Brain pericyte (primary cell): ENCODE results near the gene PUSL1.

Experiments used
- DNase-seq: peaks from one replicate; pipeline ENCODE4 v3.0.0-alpha.2; 2012; ENCODE audit warnings: low read depth, low spot score

The PUSL1 gene

DNA sequence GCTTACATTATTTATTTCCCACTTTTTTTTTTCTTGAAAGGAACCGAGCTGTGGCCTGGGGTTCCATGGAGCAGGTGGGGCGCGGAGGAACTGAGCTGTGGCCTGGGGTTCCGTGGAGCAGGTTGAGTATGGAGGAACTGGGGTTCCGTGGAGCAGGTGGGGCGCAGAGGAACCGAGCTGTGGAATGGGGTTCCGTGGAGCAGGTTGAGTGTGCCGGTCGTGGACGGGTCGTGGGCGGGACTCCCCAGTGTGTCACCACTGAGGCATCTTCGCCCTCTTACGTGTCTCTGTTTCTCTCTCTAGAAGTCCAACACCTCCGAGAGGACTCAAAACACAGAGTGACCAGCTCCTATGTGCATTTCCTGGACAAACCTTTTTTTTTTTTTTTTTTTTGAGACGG is 29.4 kb upstream of the PUSL1 start:
- no peak for DNase-seq

DNA sequence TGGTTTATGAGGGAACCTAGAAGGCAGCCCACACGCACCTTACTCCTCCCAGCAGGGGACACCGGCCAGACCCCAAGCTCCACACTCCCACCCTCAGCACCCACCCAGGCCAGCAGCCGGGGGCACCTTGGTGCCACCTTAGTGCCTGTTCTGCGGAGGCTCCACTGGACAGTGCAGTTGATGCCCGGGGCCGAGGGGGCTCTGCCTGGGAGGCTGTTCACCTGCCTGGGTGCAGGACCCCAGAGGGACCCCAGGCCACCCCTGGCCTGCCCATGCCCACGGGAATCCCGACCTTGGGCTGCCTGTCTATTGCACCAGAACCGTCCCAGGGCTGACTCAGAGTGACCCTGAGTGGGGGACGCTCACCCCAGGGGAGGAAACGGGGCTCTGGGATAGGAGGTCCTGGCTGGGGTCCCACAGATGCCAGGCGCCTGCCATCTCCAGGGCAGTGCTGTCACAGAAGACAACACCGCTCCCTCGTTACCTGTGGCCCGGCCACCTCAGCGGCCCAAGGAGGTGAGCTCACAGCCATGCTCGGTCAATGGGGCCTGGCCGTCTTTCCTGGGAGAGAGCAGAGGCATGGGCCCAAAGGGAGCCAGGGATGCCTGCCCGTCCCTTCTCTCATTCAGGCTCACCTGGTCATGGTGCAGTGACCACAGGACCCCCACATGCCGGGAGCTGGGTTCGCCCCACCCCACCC is 27.5 kb upstream of the PUSL1 start:
- no peak for DNase-seq

DNA sequence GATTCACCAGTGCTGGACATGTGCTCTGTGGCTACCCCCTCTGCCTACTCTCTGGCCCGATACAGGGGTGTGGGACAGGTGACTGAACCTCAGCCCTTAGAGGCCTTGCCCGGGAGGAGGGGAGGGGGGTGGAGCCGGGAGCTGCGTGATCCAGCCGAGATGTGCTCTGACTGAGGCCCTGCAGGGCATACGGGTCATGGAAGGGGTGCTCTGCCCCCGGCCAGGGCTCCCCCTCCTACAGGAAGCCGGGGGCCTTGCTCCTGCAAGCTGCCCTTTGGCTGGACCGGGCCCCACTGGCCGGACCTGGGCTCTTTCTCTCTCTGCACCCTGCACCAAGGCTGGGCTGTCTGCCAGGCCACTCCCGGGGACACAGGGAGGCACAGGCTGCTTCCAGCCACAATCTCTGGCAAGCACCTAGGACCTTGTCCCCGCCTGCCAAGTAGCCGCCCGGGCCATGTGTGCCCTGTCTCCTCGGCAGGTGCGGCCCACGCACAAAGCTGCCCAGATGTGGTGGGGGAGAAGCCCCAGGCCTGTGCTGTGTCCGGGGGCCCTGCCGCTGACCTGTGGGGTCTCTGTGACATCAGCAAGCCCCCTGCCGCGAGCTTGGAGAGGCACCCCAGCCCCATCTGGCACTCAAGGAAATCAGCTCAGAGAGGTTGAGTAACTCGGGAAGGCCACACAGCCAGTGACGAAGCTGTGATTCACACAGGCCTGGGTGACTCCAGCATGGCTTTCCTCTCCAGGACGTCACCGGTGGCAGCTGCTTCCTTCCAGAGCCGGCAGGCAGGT is 26.7 kb upstream of the PUSL1 start:
- DNase-seq = no peak

DNA sequence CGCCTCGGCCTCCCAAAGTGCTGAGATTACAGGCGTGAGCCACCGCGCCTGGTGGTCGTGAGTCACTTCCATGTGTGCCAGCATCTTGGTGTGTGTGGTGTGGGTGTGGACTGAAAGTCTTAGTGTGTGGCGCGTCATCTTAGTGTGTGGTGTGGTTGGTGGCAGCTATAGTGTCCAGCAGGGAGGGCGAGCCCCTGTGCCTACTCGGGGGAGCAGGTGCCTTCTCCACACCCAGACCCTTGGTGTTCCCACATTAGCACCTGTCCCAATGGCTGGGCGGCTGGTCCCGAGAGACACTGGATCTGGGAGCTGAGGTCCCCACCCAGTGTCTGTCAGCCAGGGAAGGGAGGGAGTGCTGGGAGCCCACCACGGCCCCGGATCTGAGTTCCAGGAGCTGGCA is 25.4 kb upstream of the PUSL1 start:
- DNase-seq = no peak

DNA sequence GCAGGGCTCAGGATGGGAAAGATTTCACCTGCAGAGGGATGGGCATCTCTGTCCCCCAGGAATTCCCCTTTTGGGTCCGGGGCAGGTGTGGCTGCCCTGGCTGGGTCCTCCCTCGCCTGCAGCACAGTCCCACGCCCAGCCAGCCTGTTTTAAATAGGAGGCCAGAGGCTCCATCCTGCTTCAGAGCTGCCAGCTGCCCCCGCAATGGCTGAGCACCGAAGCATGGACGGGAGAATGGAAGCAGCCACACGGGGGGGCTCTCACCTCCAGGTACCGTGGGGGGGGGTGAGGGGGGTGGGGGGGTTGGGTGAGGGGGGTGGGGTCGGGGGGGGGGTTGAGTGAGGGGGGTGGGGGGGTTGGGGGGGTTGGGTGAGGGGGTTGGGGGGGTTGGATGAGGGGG is 24.6 kb upstream of the PUSL1 start:
- no peak for DNase-seq

DNA sequence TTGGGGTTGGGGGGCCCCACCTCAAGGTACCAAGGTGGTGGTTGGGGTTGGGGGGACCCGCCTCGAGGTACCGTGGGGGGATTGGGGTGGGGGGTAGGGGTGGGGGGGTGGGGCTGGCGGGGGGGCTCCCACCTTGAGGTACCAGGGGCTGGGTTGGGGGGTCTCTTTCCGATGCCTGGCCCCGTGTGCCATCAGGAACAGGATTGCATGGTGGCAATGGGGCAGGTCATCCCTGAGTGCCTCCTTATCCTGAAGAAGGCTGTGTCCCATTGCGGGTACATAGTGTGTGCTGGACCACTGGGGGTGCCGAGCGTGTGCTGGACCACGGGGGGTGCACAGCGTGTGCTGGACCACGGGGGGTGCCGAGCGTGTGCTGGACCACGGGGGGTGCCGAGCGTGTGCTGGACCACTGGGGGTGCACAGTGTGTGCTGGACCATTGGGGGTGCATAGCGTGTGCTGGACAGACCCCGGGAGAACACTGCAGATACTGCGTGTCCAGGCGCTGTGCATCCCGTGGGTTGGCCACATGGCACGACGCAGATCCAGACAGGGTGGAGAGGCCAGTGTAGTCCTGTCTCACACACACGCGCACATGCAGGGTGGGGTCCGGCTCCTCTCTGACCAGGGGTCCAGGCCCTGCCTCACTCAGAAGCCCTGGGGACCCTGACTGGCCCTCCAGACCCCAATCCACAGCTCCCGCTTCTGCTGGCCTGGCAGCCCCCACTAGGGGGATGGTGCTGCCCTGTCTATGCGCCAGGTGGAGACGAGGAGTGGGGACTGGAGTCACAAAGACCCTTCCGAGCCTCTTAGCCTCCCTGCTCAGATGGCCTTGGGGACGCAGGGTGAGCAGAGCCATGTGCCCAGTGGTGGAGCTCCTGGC is 23.9 kb upstream of the PUSL1 start:
- DNase-seq = no peak

DNA sequence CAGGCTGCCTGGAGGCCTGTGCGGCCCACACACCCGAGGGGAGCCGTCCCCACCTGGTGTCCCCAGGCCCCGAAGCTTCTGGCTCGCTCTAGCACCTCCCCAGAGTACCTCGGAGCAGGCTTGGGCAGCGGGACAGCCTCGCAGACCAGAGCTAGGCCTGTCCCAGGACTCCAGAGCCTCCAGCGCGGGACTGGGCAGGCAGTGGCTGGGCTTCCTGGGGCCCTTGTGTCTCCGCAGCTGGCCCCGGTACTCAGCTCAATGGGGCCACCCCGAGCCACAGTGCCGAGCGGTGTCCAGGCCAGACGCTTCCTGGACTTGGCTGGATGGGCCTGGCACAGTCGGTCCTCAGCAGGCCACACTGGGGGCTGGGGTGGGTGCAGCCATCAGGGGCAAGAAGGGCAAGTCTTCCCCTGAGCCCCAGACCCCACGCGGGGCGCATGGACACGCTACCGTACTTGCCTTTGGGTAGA is 23.3 kb upstream of the PUSL1 start:
- no peak for DNase-seq

DNA sequence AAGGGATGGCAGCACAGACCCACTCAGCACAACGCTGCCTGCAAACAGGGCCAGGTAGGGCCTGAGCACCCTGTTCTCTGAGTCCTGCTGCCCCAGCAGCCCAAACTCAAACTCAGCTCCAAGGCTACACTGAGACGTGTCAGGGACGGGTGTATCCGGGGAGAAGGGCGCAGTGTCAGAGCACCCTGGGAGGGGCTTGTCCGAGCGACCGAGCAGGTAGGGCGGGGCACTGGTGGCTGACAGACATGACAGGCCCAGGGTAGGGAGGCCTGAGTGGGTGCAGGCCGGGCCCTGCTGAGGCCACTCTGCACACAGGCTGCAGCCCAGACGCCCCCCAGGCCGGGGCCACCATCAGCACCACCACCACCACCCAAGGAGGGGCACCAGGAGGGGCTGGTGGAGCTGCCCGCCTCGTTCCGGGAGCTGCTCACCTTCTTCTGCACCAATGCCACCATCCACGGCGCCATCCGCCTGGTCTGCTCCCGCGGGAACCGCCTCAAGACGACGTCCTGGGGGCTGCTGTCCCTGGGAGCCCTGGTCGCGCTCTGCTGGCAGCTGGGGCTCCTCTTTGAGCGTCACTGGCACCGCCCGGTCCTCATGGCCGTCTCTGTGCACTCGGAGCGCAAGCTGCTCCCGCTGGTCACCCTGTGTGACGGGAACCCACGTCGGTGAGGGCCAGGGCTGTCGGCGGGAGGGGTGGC is 22.6 kb upstream of the PUSL1 start:
- no peak for DNase-seq

DNA sequence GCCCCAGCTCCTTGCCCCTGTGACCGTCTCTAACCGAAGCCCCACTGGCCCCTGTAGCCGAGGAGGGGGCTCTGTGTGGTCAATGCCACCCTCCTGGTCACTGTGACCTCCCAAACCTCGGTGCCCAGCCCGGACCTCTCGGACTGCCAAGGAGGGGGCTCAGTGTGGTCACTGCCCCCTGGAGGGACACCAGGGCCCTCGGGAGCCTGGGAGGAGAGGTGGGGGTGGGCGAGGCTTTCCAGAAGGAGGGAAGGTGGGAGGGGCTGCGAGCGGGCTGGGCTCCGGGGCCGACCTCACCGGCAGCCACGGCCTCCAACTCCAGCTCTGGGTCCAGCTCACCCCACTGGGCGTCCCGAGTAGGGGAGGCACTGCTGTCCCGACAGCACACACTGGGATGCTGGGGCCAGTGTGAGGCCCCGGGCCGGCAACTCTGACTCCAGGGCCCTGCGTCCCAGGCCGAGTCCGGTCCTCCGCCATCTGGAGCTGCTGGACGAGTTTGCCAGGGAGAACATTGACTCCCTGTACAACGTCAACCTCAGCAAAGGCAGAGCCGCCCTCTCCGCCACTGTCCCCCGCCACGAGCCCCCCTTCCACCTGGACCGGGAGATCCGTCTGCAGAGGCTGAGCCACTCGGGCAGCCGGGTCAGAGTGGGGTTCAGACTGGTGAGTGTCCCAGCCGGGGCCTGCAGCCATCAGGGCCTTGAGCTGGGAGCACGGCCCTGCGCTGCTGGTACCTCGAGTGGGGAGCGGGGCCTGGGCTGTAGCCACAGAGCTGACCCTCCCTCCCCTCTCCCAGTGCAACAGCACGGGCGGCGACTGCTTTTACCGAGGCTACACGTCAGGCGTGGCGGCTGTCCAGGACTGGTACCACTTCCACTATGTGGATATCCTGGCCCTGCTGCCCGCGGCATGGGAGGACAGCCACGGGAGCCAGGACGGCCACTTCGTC is 21.8 kb upstream of the PUSL1 start:
- no peak for DNase-seq

DNA sequence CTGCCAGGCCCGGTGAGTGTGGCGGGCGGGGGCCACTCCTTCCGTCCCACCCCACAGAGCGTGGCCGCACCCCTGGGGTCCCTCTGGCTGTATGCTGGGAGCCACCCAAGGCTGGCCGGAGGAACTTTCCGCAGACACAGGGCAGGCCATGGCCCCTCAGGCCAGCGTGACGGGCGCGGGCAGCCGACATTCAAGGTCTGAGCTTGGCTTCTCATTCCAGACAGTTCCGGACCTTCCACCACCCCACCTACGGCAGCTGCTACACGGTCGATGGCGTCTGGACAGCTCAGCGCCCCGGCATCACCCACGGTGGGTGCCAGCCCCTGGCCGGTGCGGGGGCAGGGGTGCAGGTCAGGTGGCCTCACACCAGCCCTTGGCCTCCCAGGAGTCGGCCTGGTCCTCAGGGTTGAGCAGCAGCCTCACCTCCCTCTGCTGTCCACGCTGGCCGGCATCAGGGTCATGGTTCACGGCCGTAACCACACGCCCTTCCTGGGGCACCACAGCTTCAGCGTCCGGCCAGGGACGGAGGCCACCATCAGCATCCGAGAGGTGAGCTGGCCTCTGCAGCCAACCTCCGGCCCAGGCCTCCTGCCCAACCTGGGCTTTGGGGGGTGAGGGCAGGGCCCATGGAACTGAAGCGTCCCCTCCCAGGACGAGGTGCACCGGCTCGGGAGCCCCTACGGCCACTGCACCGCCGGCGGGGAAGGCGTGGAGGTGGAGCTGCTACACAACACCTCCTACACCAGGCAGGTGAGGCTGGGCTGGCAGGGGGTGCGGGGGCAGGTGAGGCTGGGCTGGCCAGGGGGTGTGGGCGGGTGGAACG is 20.9 kb upstream of the PUSL1 start:
- DNase-seq = no peak

DNA sequence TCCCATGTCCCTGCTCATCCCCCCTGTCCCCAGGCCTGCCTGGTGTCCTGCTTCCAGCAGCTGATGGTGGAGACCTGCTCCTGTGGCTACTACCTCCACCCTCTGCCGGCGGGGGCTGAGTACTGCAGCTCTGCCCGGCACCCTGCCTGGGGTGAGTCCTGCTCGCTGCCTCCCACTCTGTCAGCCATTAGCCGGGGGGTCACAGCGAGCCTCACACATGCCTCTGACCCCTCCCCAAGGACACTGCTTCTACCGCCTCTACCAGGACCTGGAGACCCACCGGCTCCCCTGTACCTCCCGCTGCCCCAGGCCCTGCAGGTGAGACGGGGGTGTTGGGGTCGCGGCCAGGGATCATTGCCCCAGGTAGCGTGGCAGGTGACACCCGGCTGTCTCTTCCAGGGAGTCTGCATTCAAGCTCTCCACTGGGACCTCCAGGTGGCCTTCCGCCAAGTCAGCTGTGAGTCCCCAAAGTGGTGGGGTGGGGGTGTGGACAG is 18.1 kb upstream of the PUSL1 start:
- no peak for DNase-seq

DNA sequence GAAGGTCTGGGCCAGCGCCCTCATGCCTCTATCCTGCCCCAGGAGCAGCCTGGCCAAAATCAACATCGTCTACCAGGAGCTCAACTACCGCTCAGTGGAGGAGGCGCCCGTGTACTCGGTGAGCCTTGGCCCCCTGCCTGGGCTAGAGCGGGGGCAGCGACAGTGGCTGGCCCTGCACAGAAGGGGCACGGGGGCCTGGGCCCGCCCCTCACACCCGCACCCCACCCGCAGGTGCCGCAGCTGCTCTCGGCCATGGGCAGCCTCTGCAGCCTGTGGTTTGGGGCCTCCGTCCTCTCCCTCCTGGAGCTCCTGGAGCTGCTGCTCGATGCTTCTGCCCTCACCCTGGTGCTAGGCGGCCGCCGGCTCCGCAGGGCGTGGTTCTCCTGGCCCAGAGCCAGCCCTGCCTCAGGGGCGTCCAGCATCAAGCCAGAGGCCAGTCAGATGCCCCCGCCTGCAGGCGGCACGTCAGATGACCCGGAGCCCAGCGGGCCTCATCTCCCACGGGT is 17.3 kb upstream of the PUSL1 start:
- no peak for DNase-seq

DNA sequence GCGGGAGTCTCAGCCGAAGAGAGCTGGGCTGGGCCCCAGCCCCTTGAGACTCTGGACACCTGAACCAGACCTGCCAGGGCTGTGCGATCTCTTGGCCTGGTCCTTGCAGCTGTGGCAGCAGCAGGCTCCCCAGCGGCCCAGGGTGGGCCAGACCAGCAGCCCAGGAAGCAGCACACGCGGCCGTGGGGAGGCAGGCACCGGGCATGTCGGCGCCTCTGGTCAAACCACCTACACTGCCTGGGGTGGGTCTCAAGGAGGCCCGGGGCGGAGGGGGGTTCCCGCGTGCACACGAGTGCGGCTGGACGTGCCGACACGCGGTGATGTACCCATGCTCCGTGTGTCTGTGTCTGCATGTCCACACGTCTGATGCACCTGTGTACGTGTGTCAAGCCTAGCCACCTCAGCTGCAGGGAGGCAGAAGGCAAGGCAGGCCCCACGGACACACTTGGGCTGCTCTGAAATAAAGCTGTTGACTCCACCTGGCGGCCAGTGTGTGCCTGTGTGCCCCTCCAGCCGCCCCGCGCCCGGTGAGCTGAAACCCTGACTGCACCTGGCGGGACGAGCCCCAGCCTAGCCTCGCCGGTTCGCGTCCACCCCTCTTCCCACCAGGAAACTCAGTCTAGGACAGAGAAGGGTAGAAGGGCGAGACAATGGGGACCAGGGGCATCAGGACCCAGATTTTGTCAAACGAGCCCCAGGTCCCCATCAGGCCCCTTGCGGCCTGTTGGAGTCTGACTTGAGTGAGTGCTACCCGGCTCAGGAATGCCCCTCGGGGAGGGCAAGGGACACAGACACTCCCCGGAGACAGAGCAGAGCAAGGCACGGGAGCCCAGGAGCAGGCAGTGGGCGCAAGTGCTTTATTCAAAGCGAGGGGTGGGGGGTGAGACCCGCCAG is 16.6 kb upstream of the PUSL1 start:
- no peak for DNase-seq

DNA sequence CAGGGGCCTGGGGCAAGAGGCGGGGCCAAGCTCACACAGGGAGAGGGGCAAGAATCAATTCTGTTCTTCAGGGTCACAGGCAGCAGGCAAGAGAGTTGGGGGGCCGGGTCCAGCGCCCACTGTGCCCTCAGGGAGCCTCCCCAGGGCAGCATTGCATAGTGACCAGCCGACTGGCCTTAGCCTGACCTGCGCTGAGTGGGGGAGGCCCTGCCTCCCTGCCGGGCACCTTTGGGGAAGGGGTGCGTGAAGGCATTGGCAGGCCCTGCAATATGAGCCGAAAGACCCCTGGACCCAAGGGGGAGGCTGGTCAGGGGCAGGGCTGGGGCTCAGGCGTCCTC is 16.0 kb upstream of the PUSL1 start:
- DNase-seq = no peak

DNA sequence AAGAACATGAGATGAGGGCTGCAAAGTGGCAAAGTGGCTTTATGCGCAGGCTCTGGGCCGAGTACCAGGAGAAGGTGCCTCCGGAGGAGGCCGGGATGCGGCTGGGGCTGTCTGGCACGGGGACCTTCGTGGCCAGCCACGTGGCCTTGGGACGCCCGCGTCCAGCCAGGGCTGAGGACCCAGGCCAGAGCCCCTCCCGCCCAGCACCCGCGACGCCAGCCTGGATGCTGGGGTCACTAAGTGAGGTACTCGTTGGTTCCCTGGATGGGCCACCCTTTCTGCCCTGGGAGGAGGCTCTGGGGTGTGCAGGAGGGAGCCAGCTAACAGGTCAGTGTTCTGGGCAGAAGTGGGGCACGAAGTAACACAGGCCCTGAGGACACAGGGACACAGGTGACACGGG is 15.5 kb upstream of the PUSL1 start:
- no peak for DNase-seq

DNA sequence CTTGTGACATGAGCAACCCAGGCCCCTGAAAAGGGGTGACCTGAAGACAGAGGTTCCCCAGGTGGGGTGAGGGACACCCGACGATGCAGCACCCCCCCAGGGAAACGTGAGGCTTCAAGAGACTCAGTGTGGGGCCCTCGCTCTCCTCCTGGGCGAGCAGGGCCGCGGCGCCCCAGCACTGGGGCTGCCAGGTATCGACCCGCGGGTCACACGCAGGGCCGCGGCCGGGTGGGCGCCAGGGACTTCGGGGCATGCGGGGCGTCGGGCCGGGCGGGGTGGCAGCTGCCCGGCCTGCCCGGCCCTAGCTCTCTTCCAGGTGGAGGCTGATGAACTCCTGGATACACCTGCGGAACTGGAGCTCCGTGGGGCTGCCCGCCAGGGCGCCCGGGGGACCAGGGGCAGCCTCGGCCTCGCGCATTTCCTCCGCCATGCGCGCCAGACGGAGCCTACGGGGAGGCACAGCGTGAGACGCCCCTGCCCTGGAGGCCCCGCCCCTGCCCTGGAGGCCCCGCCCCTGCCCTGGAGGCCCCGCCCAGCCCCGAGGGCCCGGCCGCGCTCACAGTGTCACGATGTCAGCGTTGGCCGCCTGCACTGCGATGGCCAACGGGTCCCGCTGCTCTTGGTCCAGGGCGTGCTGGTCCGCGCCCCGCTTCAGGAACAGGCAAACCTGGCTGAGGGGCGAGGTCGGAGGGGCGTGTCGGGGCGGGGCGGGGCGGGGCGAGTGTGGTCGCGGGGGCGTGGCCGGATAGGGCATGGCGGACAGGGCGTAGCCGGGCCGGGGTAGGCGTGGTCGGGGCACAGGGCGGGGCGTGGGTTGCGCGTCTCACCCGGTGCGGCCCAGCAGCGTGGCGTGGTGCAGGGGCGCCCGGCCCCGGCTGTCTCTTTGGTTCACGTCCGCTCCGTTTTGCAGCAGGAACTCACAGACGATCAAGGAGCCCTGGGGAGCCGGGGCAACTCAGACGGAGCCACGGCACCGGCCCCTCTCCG is 14.8 kb upstream of the PUSL1 start:
- DNase-seq = no peak

DNA sequence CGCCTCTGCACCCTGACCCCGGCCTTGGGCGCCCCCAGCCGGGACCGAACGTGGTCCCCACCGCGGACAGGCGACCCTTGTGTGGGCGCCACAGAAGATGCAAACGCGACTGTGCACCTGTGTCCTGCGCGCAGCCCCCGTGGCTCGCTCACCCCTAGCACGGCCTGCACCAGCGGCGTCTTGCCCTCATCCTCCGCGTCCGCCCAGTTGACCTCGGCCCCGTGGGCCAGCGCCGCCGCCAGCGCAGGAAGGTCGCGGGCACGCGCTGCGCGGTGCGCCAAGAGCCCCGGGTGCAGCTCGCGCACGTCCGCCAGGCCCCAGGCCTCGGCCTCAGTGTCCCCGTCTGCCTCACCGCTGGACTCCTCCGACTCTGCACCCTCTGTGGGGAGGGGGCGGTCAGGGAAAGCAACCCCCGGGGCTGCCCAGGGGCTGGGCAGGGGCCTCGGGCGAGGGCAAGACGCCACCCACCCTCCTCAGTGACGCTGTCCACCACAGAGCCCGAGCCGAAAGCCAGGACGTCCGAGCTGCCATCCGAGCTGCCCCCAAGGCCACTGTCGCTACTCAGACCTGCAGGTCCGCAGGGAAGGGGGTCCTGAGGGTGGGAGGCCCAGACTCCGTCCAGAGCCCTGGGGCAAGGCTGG is 14.0 kb upstream of the PUSL1 start:
- no peak for DNase-seq
